ENCODE data around the gene PLPP2. TPM values are rescaled to one million over a fixed set of nuclear protein-coding genes. Genes with fewer than 3 reads are reported as not detected.

Gene PLPP2
- total RNA-seq, 1 donor from 2014 or later = 4.1 TPM

DNA sequence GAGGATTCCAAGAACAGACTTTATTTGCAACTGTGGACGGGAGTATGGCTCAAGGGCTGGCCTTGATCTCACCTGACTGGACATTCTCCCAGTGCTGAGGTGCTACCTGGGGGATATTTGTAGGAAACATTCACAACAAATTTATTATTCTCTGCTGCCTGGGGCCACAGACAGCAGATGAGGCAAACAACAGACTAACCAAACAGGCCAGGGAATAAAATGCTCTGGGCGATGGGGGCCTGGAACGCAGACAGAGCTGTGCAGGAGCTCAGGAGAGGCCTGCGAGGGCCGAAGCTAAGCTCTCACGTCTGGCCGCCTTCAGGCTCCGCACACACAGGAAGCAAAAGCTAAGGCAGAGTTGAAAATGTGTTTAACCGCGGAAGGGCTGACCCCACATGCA is 7.8 kb downstream of the PLPP2 start:
- Mint-ChIP-seq H3K4me1 (ENCODE audit: low read depth) (no peaks in the 10 kb centered on the region), H3K4me3 (ENCODE audit: unreplicated experiment) (no peak overlapping the region), H3K9me3 (ENCODE audit: low read depth) (no peaks in the 10 kb centered on the region), H3K27ac (ENCODE audit: unreplicated experiment) (no peak overlapping the region), H3K36me3 (ENCODE audit: low read depth) (no peaks in the 10 kb centered on the region), H3K27me3 (ENCODE audit: low read depth) (peaks cover 2% of the 10 kb centered on the region)
- no peak for DNase-seq (ENCODE audit: low spot score)
- TF ChIP-seq, protein P1, sequence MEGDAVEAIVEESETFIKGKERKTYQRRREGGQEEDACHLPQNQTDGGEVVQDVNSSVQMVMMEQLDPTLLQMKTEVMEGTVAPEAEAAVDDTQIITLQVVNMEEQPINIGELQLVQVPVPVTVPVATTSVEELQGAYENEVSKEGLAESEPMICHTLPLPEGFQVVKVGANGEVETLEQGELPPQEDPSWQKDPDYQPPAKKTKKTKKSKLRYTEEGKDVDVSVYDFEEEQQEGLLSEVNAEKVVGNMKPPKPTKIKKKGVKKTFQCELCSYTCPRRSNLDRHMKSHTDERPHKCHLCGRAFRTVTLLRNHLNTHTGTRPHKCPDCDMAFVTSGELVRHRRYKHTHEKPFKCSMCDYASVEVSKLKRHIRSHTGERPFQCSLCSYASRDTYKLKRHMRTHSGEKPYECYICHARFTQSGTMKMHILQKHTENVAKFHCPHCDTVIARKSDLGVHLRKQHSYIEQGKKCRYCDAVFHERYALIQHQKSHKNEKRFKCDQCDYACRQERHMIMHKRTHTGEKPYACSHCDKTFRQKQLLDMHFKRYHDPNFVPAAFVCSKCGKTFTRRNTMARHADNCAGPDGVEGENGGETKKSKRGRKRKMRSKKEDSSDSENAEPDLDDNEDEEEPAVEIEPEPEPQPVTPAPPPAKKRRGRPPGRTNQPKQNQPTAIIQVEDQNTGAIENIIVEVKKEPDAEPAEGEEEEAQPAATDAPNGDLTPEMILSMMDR (IDR thresholded peaks at IDR 0.05) = no peak

DNA sequence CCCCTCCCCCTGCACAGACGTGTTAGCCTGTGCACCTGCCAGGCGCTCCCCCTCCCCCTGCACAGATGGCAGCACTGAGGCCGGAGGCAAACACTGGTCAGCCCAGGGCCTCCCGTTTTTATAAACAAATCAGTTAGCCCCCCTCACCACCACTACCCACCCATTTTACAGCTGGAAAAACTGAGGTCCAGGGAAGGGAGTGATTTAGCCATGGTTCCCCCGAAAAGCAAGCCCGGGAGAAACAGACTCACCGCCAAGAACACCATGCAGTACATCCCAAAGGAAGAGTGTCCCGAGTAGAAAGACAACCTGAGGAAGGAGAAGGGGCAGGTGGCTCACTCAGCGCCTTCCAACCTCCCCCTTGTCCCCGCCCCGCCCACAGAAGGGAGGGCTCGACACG is 8.7 kb downstream of the PLPP2 start:
- Mint-ChIP-seq H3K9me3 (ENCODE audit: low read depth) (no peaks in the 10 kb centered on the region), H3K4me1 (ENCODE audit: low read depth) (no peaks in the 10 kb centered on the region), H3K27me3 (ENCODE audit: low read depth) (peaks cover 3% of the 10 kb centered on the region), H3K36me3 (ENCODE audit: low read depth) (no peaks in the 10 kb centered on the region), H3K4me3 (ENCODE audit: unreplicated experiment) (no peak overlapping the region), H3K27ac (ENCODE audit: unreplicated experiment) (no peak overlapping the region)
- DNase-seq (ENCODE audit: low spot score) = no peak
- TF ChIP-seq, protein P1 (IDR thresholded peaks at IDR 0.05) = no peak

DNA sequence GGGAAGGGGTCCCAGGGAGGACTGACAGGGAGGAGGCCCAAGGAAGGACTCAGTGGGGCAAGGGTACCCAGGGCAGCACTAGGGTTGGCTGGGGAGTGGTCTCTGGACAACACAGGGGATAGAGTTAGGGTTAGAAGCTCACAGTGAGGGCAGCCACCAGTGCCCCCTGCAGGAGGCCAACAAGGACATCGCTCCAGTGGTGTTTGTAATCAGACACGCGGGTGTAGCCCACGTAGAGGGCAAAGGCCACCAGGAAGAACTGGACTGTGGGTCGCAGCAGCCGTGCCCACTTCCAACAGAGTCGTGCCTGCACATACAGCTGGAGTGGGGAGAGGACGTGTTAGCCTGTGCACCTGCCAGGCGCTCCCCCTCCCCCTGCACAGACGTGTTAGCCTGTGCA is 9.2 kb downstream of the PLPP2 start:
- TF ChIP-seq, protein P1 (IDR thresholded peaks at IDR 0.05) = peak; percentile 27
- DNase-seq (ENCODE audit: low spot score) = no peak
- no peaks in the 10 kb centered on the region for H3K4me1 Mint-ChIP-seq (ENCODE audit: low read depth)
- no peaks in the 10 kb centered on the region for H3K36me3 Mint-ChIP-seq (ENCODE audit: low read depth)
- no peaks in the 10 kb centered on the region for H3K9me3 Mint-ChIP-seq (ENCODE audit: low read depth)
- no peak overlapping the region for H3K4me3 Mint-ChIP-seq (ENCODE audit: unreplicated experiment)
- H3K27me3 Mint-ChIP-seq (ENCODE audit: low read depth) = peaks cover 9% of the 10 kb centered on the region
- no peak overlapping the region for H3K27ac Mint-ChIP-seq (ENCODE audit: unreplicated experiment)

DNA sequence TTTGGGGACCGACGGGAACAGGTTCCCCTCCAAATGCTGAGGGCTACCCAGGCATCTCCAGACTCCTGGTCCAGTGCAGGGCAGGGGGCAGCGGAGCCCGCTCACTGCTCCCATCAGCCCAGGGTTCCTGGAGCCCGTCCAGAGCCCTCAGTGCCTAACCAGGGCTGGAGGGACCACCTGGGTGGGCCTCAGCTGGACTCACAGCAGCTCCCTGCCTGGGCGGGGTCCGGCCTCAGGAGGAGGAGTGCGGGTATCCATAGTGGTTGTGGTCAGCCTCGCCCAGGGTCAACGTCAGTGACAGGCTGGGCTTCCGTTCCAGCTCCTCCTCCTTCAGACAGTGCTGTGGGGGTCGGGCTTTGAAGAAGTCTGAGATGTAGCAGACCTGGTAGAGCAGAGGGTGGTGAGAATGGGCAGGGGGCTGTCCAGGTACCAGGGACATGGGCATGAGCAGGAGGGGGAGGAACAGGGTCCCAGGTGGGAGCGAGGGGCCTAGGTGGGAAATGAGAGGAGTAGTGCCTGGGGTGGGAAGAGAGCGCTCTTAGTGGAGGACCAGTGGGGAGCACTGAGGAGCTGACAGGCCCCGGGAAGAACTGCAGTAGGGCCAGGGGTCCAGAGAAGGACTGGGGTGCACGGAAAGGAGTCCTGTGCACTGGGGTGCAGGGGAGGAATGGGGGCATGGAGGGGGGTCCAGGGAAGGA is 9.9 kb downstream of the PLPP2 start:
- no peak for DNase-seq (ENCODE audit: low spot score)
- Mint-ChIP-seq H3K36me3 (ENCODE audit: low read depth) (no peaks in the 10 kb centered on the region), H3K4me3 (ENCODE audit: unreplicated experiment) (no peak overlapping the region), H3K27me3 (ENCODE audit: low read depth) (peaks cover 9% of the 10 kb centered on the region), H3K27ac (ENCODE audit: unreplicated experiment) (no peak overlapping the region), H3K4me1 (ENCODE audit: low read depth) (no peaks in the 10 kb centered on the region), H3K9me3 (ENCODE audit: low read depth) (no peaks in the 10 kb centered on the region)
- TF ChIP-seq, protein P1 (IDR thresholded peaks at IDR 0.05) = no peak

DNA sequence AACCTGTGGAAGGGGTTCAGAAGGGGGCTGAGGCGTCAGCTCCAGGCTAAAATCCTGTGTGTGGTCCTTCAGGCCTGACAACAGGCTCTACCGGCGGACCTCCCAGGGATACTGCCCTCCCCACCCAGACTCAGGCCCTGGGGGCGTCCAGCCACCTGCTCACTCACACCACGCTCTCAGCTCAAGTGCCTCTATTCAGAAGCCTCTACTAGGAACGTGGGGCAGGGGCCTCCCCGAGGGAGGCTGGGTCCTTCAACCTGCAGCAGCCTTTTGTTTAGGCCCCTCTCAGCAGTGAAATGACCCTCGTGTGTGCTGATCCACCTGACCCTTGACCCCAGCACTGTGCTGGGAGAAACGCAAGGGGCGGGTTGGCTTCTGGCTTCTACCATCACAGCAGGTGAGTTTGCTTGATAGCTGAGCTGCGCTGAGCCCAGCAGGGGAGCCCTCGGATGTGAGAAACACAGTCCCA is 10.6 kb downstream of the PLPP2 start:
- Mint-ChIP-seq H3K4me1 (ENCODE audit: low read depth) (no peaks in the 10 kb centered on the region), H3K27me3 (ENCODE audit: low read depth) (peaks cover 17% of the 10 kb centered on the region), H3K27ac (ENCODE audit: unreplicated experiment) (no peak overlapping the region), H3K9me3 (ENCODE audit: low read depth) (no peaks in the 10 kb centered on the region), H3K4me3 (ENCODE audit: unreplicated experiment) (no peak overlapping the region), H3K36me3 (ENCODE audit: low read depth) (no peaks in the 10 kb centered on the region)
- TF ChIP-seq, protein P1 (IDR thresholded peaks at IDR 0.05) = no peak
- no peak for DNase-seq (ENCODE audit: low spot score)

Data from chondrocyte (in vitro differentiated cells).